Measurements from ENCODE around the gene MACF1. TPM values are rescaled to one million over a fixed set of nuclear protein-coding genes. Genes with fewer than 3 reads are reported as not detected.
"Not testable (repeated sequence)": the region's sequence is repeated elsewhere in the genome, so short reads cannot be mapped to it uniquely, and the experiment has no call there.

Gene MACF1
- total and polyA plus RNA-seq, 8 donors, result 49.8 to 161 (median 89.1) TPM

DNA sequence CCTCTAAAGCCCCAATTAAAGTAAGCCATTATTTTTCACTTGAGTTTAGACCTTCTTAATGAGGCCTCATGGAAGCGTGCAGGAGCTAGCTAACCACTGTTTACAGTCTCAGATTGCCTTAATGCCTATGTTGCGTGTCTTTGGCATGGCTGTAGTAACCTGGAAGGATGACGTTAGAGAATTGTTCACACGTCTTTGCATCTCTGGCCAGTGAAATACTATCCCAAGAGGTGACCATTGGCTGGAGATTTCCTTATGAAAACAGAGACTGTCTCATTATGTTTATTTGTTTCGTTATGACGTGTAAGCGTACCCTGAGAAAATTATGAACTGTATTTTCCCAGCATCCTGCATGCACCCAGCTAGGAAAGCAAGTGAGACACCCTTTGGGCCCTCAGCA lies 268.3 kb downstream of the MACF1 start:
- DNase-seq, result no peak
- 90 to 91% methylated on average over 7 of the region's 7 CpGs for WGBS, 2 donors
- intact Hi-C loops (cut with DNase I), result no loop called here
- no peak for ATAC-seq
- Histone ChIP-seq H3K4me3 (no peak overlapping the region), H3K4me1 (peaks cover 0 to 3% (median 0%) of the 10 kb centered on the region in 3 donors), H3K9me3 (no peaks in the 10 kb centered on the region), H3K36me3 (peaks cover 5 to 32% (median 16%) of the 10 kb centered on the region in 3 donors), H3K27me3 (no peaks in the 10 kb centered on the region), H3K27ac (no peak overlapping the region)
- FAIRE-seq, result no peak
- TF ChIP-seq, protein P1, sequence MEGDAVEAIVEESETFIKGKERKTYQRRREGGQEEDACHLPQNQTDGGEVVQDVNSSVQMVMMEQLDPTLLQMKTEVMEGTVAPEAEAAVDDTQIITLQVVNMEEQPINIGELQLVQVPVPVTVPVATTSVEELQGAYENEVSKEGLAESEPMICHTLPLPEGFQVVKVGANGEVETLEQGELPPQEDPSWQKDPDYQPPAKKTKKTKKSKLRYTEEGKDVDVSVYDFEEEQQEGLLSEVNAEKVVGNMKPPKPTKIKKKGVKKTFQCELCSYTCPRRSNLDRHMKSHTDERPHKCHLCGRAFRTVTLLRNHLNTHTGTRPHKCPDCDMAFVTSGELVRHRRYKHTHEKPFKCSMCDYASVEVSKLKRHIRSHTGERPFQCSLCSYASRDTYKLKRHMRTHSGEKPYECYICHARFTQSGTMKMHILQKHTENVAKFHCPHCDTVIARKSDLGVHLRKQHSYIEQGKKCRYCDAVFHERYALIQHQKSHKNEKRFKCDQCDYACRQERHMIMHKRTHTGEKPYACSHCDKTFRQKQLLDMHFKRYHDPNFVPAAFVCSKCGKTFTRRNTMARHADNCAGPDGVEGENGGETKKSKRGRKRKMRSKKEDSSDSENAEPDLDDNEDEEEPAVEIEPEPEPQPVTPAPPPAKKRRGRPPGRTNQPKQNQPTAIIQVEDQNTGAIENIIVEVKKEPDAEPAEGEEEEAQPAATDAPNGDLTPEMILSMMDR (IDR thresholded peaks at IDR 0.05), result no peak

DNA sequence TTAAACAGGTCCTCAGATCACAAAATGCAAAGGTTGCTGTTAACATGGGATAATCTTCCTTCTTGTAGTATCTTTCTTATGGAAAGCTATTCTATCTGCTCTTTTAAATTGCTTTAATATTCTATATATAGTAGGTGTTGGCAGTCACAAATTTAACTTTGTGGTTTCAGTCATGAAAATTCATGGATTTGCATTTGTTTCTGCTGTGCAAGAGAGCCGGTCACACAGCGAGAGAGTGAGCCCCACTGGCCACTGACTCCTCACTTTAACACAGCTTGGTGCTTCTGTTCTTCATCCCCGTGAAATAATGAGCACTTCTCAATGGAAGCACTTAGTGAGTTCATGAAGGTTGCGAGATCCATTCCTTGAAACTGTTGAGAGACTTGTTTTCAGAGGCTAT lies 268.8 kb downstream of the MACF1 start:
- DNase-seq (no peak), FAIRE-seq (no peak), ATAC-seq (no peak)
- no peaks in the 10 kb centered on the region for H3K9me3 ChIP-seq
- peaks cover 5 to 30% (median 11%) of the 10 kb centered on the region in 3 donors for H3K36me3 ChIP-seq
- TF ChIP-seq, protein P1 (IDR thresholded peaks at IDR 0.05), result no peak
- no peak overlapping the region for H3K27ac ChIP-seq
- intact Hi-C loops (cut with DNase I), result no loop called here
- H3K4me3 ChIP-seq, result no peak overlapping the region
- peaks cover 0 to 3% (median 0%) of the 10 kb centered on the region in 3 donors for H3K4me1 ChIP-seq
- 97 to 98% methylated on average over 4 of the region's 4 CpGs for WGBS, 2 donors
- no peaks in the 10 kb centered on the region for H3K27me3 ChIP-seq

DNA sequence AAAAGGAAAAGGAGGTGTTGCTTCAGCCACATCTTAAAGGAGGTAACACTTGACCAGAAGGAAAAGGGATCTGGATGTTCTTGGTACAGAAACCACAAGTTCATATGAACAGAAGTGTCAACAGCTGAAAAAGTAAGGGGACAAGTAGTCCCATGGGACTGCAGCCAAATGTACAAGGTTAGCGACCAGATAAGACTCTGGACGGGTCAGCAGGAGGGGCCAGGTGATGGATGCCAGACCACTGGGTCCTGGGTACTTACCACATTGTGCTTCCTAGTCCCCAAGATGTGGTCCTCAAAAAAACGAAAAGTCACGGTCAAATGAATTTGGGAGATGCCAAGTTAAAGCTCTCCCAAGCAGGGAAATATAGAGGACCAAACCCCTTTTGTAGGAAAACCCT lies 270.3 kb downstream of the MACF1 start:
- TF ChIP-seq, protein P1 (IDR thresholded peaks at IDR 0.05), result no peak
- H3K4me3 ChIP-seq, result no peak overlapping the region
- no peaks in the 10 kb centered on the region for H3K9me3 ChIP-seq
- 47 to 57% methylated on average over 4 of the region's 4 CpGs for WGBS, 2 donors
- no peak for DNase-seq
- H3K27ac ChIP-seq, result no peak overlapping the region
- intact Hi-C loops (cut with DNase I), result no loop called here
- peaks cover 0 to 23% (median 3%) of the 10 kb centered on the region in 3 donors for H3K36me3 ChIP-seq
- H3K4me1 ChIP-seq, result peaks cover 0 to 3% (median 0%) of the 10 kb centered on the region in 3 donors
- FAIRE-seq, result no peak
- no peaks in the 10 kb centered on the region for H3K27me3 ChIP-seq
- peak in 3 of 4 donors; percentile 22 to 50 (median 46) for ATAC-seq

DNA sequence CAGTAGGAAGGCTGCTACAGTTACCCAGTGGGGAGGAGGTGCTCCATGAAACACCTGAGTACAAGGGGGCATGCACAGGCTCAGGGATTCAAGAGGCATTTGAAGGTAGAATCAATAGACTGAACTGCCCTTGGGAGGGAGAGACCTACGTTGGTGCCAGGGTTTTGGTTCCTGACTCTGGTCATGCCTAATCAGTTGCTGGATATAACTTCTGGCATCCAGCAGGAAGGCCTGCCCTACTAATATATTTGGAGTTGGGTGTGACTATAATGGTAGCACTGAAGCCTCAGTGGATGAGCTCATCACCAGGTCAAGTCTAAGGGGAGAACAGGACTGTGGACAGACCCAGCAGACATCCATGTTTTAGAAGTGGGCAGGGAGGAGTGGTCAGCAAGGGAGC lies 271.1 kb downstream of the MACF1 start:
- H3K36me3 ChIP-seq, result peaks cover 0 to 23% (median 6%) of the 10 kb centered on the region in 3 donors
- DNase-seq; H3K4me1 ChIP-seq; H3K27me3 ChIP-seq; FAIRE-seq; intact Hi-C loops (cut with DNase I); H3K9me3 ChIP-seq; H3K27ac ChIP-seq; H3K4me3 ChIP-seq: not testable (repeated sequence)
- 20 to 30% methylated on average over 1 of the region's 1 CpG for WGBS, 2 donors
- peak in 2 of 4 donors; percentile 22 to 55 for ATAC-seq

DNA sequence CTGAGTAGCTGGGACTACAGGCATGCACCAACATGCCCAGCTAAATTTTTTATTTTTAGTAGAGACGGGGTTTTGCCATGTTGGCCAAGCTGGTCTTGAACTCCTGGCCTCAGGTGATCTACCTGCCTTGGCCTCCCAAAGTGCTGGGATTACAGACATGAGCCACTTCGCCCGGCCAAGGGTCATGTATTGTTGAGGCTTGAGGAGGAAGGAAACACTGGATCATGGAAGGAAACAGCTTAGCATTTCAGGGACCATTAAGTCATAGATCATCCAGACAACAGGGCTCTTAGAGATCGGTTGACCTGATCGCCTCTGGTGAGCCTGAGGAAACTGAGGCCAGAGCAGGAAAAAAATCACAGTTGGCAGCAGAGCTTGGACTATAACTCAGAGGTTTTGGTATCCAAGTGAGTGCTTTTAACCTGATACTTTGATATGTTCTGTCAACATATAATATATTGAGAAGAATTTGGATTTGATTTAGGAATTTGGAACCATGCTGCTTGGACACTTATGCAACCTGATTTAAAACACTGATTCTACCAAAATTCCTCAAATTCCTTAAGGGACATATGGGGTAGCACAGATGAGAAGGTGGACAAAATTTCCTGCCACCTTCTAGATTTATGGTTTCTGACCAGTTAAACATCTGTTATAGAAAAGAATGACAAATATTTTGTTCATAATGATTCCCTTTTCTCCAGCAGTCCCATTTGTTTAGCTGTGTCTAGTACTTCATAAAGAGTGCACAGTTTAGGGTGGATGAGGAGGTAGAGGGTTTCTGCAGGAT lies 273.8 kb downstream of the MACF1 start:
- H3K9me3 ChIP-seq, result no peaks in the 10 kb centered on the region
- H3K27ac ChIP-seq, result no peak overlapping the region
- peaks cover 0 to 27% (median 17%) of the 10 kb centered on the region in 3 donors for H3K36me3 ChIP-seq
- 90 to 92% methylated on average over 5 of the region's 5 CpGs for WGBS, 2 donors
- TF ChIP-seq, protein P1 (IDR thresholded peaks at IDR 0.05), result no peak
- DNase-seq (no peak), FAIRE-seq (no peak), ATAC-seq (no peak)
- no peak overlapping the region for H3K4me3 ChIP-seq
- intact Hi-C loops (cut with DNase I), result no loop called here
- peaks cover 0 to 3% (median 0%) of the 10 kb centered on the region in 3 donors for H3K4me1 ChIP-seq
- no peaks in the 10 kb centered on the region for H3K27me3 ChIP-seq

Measured in pancreas (tissue), 10 donors.